HG02938 (cell line): Measurements from ENCODE around the gene C10orf53.

Source experiments
- ATAC-seq: cut with Tn5 transposase; IDR thresholded peaks from one replicate; pipeline ENCODE4 v1.9.1; 2021; ENCODE audit warnings: mild to moderate bottlenecking, moderate library complexity; ENCODE audit not compliant: unreplicated experiment

Gene C10orf53, protein sequence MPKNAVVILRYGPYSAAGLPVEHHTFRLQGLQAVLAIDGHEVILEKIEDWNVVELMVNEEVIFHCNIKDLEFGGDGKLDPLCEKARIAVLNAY

GRCh38 chr10:49679480-49679893 is at the start of gene C10orf53:
C10orf53 (plus strand) TSS chr10:49679651; CDS start chr10:49679698, 47 bp downstream.
- no peak for ATAC-seq

DNA sequence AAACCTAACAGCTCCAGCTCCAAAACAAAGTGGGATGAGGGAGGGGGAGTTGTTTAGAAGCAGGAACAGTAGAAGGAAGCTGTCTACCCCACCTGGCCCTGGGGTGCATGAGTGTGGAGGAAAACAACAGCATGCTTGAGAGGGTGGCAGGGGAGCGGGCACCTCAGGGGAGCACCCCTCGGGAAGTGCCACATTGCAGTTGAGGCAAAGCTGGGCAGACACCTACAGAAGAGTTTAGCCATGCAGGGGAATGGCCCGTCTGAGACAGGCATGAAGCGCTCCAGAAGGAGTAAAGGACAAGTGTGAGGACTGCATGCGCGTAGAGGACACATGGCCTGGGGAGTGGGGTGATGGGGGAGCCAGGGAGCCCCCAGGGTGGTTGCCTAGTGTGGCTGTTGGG is 47.5 kb upstream of the C10orf53 start:
- ATAC-seq, result no peak

DNA sequence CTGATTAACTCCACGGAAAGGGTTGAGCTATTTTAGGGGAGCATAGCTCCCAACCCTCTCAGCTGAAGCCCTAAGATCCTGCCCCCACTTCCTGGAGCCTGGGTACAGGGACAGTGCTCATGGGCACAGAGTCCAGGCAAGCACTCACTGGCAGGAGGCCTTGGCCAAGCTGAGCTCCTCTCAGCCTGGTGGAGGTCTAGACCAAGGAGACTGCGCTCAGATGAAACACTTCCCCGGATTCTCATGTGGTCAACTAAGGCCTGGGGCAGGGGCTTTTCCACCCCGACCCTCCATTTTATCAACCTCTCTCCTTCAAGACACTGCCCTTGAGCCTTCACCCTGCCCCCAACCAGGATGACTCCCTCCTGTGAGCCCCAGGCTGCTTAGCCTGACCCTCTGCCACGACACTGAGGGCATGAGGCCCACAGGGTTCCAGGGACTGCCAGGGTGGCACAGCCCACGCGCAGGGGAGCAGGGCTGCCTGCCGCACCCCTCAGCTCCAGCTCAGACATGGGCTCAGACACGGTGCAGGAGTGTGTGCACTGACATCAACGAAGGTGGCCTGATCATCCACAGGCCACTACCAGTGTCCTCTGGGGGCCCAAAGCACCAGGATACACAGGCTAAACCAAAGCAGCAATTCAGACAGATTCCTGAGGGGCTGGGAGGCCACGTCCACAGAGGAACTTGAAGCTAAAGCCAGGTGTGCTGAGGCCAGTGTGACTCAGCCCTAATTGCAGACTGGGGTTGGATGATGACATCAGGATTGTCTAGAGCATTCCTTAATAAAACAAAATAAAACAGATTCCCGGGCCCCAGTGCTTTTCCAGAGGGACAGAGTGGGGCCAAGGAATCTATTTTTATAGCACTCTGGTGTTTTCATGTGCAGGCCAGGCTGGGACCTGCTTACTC is 46.8 kb upstream of the C10orf53 start:
- no peak for ATAC-seq

- ATAC-seq, result no peak
Measured at GRCh38 chr10:49633327-49634068, 46.0 kb upstream of the C10orf53 start.

DNA sequence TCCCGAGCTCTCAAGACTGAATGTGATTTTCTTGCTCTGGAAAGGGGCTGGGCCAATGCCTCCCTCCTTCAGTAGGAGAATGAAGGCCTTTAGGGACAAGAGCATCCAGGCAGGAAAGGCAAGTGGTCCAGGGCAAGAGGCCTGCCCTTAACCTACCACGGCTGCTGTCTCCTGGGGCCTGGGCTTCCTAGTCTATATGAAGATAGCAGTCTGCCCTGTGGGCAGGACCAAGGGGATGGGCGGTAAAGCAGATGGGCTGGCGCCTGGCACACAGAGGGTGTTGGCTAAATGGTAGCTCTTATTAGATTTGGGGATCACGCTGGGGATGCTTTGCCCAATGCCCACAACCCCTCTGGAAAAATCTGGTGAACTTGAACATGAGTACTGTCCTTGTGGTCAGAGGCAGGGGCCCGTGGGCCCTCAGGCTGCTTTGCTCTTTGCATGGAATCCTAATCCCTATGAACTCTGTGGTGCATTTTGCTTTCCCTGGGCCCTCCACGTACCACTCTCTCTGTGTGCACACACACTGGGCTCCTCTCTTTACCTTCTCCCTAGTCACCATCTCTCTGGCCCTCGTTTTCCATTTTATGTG is 45.3 kb upstream of the C10orf53 start:
- ATAC-seq, result no peak

DNA sequence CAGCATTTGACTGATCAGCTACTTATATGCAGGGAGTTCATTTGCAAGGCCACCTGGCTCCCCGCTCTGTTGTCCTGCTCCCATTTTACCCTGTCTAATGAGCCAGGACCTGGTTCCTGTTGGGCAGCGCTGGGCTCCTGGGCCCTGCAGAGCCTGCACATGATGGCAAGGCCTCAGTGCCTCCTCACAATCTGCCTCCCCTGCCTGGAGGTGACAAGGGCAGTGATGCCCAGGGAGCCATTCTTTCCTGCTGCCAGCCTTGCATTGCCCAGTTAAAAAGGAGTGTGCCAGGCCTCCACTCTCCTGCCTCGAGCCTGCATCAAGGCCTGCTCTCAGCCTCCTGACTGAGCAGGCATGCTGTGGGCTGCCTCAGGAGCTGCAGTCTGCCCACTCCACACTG is 37.1 kb upstream of the C10orf53 start:
- ATAC-seq, result no peak

GRCh38 chr10:49643241-49644034 is 36.0 kb upstream of the C10orf53 start:
- ATAC-seq, result no peak

DNA sequence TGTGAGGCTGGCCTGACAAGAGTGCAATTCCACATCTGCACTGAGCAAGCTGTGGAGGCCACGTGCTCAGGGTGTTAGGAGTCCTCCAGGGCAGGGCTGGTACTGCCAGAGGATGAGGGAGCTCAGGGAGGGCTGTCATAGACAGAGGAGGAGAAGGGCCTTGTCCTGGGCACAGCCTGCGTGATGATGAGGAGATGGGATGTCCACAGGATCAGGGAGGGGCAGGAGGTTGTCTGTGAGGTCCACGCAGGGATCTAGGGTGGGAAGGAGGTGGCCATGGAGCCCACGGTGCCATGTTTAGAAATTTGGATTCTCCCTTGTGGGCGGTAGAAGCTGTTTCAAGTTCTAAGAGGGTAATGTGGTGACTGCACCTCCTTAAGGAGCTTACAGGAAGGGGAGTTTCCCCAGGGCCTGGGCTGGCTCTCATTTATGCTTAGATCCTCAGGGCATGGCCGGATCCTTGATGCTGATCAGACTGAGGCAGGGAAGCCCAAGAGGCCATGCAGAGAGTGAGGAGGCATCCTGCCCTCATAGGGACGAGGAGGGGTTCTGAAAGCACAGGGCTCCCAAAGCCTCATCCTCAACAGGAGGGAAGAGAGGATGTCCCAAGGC is 35.3 kb upstream of the C10orf53 start:
- ATAC-seq, result no peak

DNA sequence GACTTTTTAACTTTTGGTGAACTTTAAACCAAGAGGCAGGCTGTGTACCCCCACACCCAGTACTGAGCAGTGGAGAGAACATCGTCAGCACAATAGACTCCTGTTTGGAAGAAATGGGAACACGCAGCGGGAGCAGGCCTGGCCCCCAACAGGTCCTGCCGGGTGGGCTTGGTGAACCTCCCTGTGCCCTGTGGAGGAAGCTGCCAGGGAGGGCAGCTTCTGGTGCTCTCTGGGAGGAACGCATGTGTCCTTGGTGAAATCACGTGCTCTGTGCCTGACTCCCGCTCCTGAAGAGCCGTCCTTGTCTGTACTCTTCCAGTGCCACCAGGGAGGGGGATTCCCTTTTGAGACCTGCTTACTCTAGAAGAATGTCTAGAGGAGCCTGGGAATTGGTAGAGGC is 34.0 kb upstream of the C10orf53 start:
- ATAC-seq, result no peak

GRCh38 chr10:49645871-49646870 is 33.3 kb upstream of the C10orf53 start:
- ATAC-seq, result no peak

- ATAC-seq, result no peak
Measured at GRCh38 chr10:49647554-49647953, 31.9 kb upstream of the C10orf53 start.

- ATAC-seq, result no peak
Measured at GRCh38 chr10:49647985-49648795, 31.3 kb upstream of the C10orf53 start.

- no peak for ATAC-seq
Measured at GRCh38 chr10:49649294-49649693, 30.2 kb upstream of the C10orf53 start.

DNA sequence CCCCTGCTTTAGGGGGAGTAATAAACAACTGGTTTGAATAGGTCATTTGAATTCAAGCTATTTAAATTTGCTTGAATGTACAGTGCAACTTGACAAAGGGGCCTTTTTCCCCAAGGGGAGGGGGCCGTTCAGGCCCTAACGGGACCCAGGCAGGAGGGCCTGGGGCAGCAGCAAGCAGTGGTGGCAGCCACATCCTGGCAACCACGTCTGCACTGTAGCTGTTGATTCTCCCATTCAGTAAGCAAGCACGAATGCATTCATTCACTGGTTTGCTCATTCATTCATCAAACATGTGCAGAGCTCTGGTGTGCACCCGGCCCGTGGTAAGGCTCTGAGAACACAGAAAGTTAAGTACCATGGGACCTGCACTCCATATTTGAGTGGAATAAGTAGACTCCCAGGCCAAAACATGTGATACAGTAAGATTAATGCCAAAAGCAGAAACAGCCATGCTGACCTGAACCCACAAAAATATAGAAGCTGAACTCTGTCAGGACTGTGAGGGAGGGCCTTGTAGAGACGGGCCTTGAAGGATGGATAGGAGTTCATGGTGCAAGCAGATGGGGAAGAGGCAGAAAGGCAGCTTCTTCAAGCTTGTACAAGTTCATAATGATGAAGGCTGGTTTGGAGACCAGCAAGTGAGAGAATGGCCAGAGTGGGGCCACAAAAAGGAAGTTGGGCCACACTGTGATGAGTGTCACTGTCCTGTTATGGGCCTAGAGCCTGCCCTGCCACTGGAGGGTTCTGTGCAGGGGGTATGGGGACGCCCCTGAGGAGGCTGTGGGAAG is 29.3 kb upstream of the C10orf53 start:
- ATAC-seq, result no peak

GRCh38 chr10:49650724-49651034 is 28.8 kb upstream of the C10orf53 start:
- ATAC-seq, result no peak

DNA sequence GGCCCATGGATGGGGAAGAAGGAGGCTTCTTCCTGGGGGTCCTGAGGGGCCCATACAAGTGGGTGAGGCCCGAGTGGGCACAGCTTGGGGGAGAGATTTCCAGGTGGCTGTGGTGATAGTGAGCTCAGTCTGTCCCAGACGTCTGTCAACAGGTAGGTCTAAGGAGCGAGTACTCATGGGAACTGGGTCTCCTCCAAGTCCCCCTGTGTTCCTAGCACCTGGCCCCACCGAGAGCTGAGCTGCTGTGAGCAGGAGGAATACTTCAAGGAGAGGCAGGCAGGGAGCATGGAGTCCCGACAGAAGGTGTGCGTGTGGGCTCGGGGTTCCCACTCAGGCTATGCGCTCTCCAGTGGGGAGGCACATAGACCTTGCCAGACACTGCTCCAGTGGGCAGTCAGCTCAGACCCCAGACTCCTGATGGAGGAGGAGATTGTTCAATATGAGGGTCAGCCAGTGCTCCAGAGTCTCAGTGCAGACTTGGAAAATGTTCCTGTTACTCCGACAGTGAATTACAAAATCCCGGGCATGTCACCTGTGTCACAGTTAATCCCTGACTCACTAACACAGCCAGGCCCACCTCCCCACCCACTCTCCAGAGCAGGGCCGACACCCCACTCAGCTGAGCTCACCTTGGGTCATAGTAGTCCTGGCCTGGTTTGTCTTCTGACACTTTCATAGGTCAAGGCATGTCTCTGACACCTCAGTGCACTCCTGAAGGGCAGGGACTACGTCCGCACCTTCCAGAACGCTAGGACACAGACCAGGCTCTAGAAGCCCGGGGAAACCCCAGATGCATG is 28.2 kb upstream of the C10orf53 start:
- ATAC-seq, result no peak

GRCh38 chr10:49651917-49652316 is 27.5 kb upstream of the C10orf53 start:
- no peak for ATAC-seq
